GM18858 (cell line): ENCODE data around the gene HNRNPCL4.
"Not testable (repeated sequence)": the region's sequence is repeated elsewhere in the genome, so short reads cannot be mapped to it uniquely, and the experiment has no call there.

Source experiments
- ATAC-seq: cut with Tn5 transposase; IDR thresholded peaks from one replicate; pipeline ENCODE4 v1.9.1; 2021; ENCODE audit not compliant: unreplicated experiment

Gene HNRNPCL4

GRCh38 chr1:13165531-13165930 is at the start of gene HNRNPCL4:
HNRNPCL4 (minus strand) TSS chr1:13165631; CDS start chr1:13165467, 164 bp downstream.
- not testable (repeated sequence) for ATAC-seq

- not testable (repeated sequence) for ATAC-seq
These were observed 43.3 kb upstream of the HNRNPCL4 start for GRCh38 chr1:13208712-13209111.

- ATAC-seq = not testable (repeated sequence)
These were observed 35.9 kb upstream of the HNRNPCL4 start, which contains the start of gene PRAMEF13 for GRCh38 chr1:13201309-13201708. PRAMEF13 (minus strand) TSS chr1:13201409; CDS start chr1:13199589, 1,820 bp downstream.

- ATAC-seq = not testable (repeated sequence)
These were observed 6.1 kb upstream of the HNRNPCL4 start, which contains the start of gene PRAMEF9 for GRCh38 chr1:13171548-13171947. PRAMEF9 (plus strand) TSS chr1:13171848; CDS start chr1:13175281, 3,433 bp downstream.

GRCh38 chr1:13155909-13156308 is 9.5 kb downstream of the HNRNPCL4 start, which contains the start of gene PRAMEF26:
PRAMEF26 (minus strand) TSS chr1:13156009; CDS start chr1:13153095, 2,914 bp downstream.
- not testable (repeated sequence) for ATAC-seq

- not testable (repeated sequence) for ATAC-seq
These were observed 48.7 kb downstream of the HNRNPCL4 start, which contains the start of gene HNRNPCL2 for GRCh38 chr1:13116754-13117153. HNRNPCL2 (minus strand) TSS chr1:13116854; CDS start chr1:13116400, 454 bp downstream.
